HepG2 (cell line): Measurements from ENCODE around the gene RIC3. TPM values are rescaled to one million over a fixed set of nuclear protein-coding genes. Genes with fewer than 3 reads are reported as not detected.

Experiments
- ATAC-seq: fragments of 200-7000 bp; cut with Tn5 transposase; 3 replicates; pipeline ENCODE4 v1.9.1; 2020; ENCODE audit warnings: mild to moderate bottlenecking, moderate library complexity
- BruUV-seq: library from RNA; stranded (reverse); fragments of 400-500 nt; replicated peaks from 2 replicates; lab custom pipeline; 2021; lab: Mats Ljungman, UMichigan
- CTCF ChIA-PET: fragments of 300-600 bp; formaldehyde crosslinking; extraction: SDS; loops from one replicate; lab custom pipeline; 2021; ENCODE audit warnings: low total read pairs, inconsistent platforms, low intra/inter-chr PET ratio; lab: Yijun Ruan, JAX
- POLR2A ChIA-PET: fragments of 350-600 bp; sonication (Branson Sonifier 250); formaldehyde crosslinking; loops from one replicate; lab custom pipeline; 2020; ENCODE audit warnings: antibody characterized with exemption, inconsistent platforms; lab: Yijun Ruan, JAX
- DNase-seq: peaks from one replicate; pipeline ENCODE4 v3.0.0-alpha.2; 2015; ENCODE audit warnings: low spot score
- FAIRE-seq: peaks from 3 replicates; lab custom pipeline; 2011; peaks lifted over from hg19 to GRCh38; lab: Jason Lieb, UNC
- H2AFZ ChIP-seq: one replicate; pipeline ENCODE4 v1.6.1; 2011; ENCODE audit warnings: low read length, inconsistent platforms
- H3K27ac ChIP-seq: fragments of 300-600 bp; 3 replicates; pipeline ENCODE4 v1.8.0; 2011; ENCODE audit warnings: mixed run types, mild to moderate bottlenecking, mixed read lengths, low read length, inconsistent platforms; ENCODE audit not compliant: insufficient read depth; ENCODE audit errors: extremely low read length
- H3K27me3 ChIP-seq, 2 experiments: fragments of 200-600 bp in 1 of 2; 2 replicates in 1 of 2; 3 replicates in 1 of 2; pipeline versions ENCODE4 v1.6.0 to v1.8.0; 2011; ENCODE audit warnings: low read length in 2 of 2, mild to moderate bottlenecking in 2 of 2, moderate library complexity in 2 of 2, inconsistent platforms in 1 of 2; ENCODE audit not compliant: insufficient read depth in 2 of 2, control insufficient read depth in 1 of 2
- H3K36me3 ChIP-seq, 2 experiments: fragments of 200-600 bp in 1 of 2; replicated peaks in 1 of 2; 2 replicates in 1 of 2; 3 replicates in 1 of 2; pipeline versions ENCODE4 v1.5.1 to v1.8.0; 2011; ENCODE audit warnings: low read length in 2 of 2, inconsistent platforms in 1 of 2; ENCODE audit not compliant: insufficient read depth in 2 of 2, control insufficient read depth in 1 of 2
- H3K4me1 ChIP-seq: 2 replicates; pipeline ENCODE4 v1.5.1; 2012; ENCODE audit warnings: low read length, inconsistent platforms; ENCODE audit not compliant: insufficient read depth
- H3K4me2 ChIP-seq: 2 replicates; pipeline ENCODE4 v1.6.0; 2011; ENCODE audit warnings: low read depth, low read length, inconsistent platforms
- H3K4me3 ChIP-seq, 3 experiments: fragments of 200-600 bp in 1 of 3; sonication (generic), shearing (Covaris generic) in 1 of 3; replicated peaks in 1 of 3; 2 replicates each; pipeline ENCODE4 v1.5.1; 2011 to 2016; ENCODE audit warnings: low read length in 3 of 3, inconsistent platforms in 2 of 3, low read depth in 2 of 3, mild to moderate bottlenecking in 2 of 3, control low read depth in 1 of 3, mixed read lengths in 1 of 3; ENCODE audit not compliant: insufficient read depth in 1 of 3
- H3K79me2 ChIP-seq: one replicate; pipeline ENCODE4 v1.6.1; 2011; ENCODE audit warnings: low read length, inconsistent platforms; ENCODE audit not compliant: insufficient read depth
- H3K9ac ChIP-seq: 2 replicates; pipeline ENCODE4 v1.6.0; 2011; ENCODE audit warnings: mild to moderate bottlenecking, low read depth, low read length, inconsistent platforms; ENCODE audit not compliant: insufficient read depth
- H3K9me3 ChIP-seq: 2 replicates; pipeline ENCODE4 v1.5.1; 2012; ENCODE audit warnings: mild to moderate bottlenecking, low read length
- H4K20me1 ChIP-seq: 2 replicates; pipeline ENCODE4 v1.6.0; 2011; ENCODE audit warnings: inconsistent platforms, mild to moderate bottlenecking, low read length, moderate library complexity; ENCODE audit not compliant: insufficient read depth
- ATF5 ChIP-seq: sonication (generic); formaldehyde crosslinking; IDR thresholded peaks from 2 replicates; pipeline ENCODE4 v1.4.0; 2020; ENCODE audit warnings: mild to moderate bottlenecking, low read depth, missing genetic modification reagents
- CEBPZ ChIP-seq: IDR thresholded peaks from 2 replicates; pipeline ENCODE4 v1.6.1; 2012; ENCODE audit warnings: low read length, improper control_type of control experiment
- MEF2D ChIP-seq: sonication (generic); formaldehyde crosslinking; IDR thresholded peaks from 2 replicates; pipeline ENCODE4 v1.5.1; 2020; ENCODE audit warnings: mild to moderate bottlenecking, missing genetic modification reagents
- NFE2 ChIP-seq: sonication (generic); formaldehyde crosslinking; IDR thresholded peaks from 2 replicates; pipeline ENCODE4 v1.4.0; 2020; ENCODE audit warnings: missing genetic modification reagents
- WGBS: methylation state at CpG from one replicate; pipeline ENCODE4 v1.1.6; 2017; ENCODE audit warnings: low lambda C conversion rate; 5-methylcytosine and 5-hydroxymethylcytosine counted together
- in situ Hi-C: cut with HindIII; loops from 2 replicates; pipeline ENCODE4 v1.10.0; 2017; ENCODE audit warnings: low pct_unique_long_range_greater_than_20kb; ENCODE audit not compliant: extremely low pct_ligation_motif_present
- intact Hi-C: fragments of 100-400 bp; cut with micrococcal nuclease; formaldehyde crosslinking; loops from one replicate; pipeline ENCODE4 v1.10.0; 2022; ENCODE audit not compliant: unreplicated experiment
- polyA plus RNA-seq, 8 experiments: library from polyadenylated mRNA; depleted of rRNA in 3 of 8; stranded (reverse) in 7 of 8; unstranded in 1 of 8; fragments of >200 nt; fragmentation: Illumina TruSeq in 4 of 8; extraction: Trizol in 4 of 8; gene quantifications; 2 replicates each; pipeline versions ENCODE4 v1.2.1 to v1.2.3, GENCODE V29; 2011 to 2016; ENCODE audit warnings: low read depth in 4 of 8, missing spikeins in 1 of 8, mixed read lengths in 1 of 8; ENCODE audit not compliant: insufficient read depth in 1 of 8
- total RNA-seq, 5 experiments: library from RNA; depleted of rRNA; stranded (reverse); fragments of >200 nt; fragmentation: Illumina TruSeq; extraction: Trizol; gene quantifications; 2 replicates each; pipeline ENCODE4 v1.2.3, GENCODE V29; 2016; ENCODE audit warnings: low read depth in 1 of 5

The RIC3 gene
- total and polyA plus RNA-seq, 2 of the 13 experiments (the other 11 are each of a cell fraction or from before 2014, with no cell fraction given), result not detected

- BruUV-seq, result no TSS peak
- in situ Hi-C loops (no loop called here), intact Hi-C loops (no loop called here)
- Histone ChIP-seq H3K79me2 (no peaks in the 10 kb centered on the region), H2AFZ (no peak overlapping the region), H3K36me3 (no peaks in the 10 kb centered on the region), H3K9ac (no peak overlapping the region), H3K4me1 (peaks cover 7% of the 10 kb centered on the region; the same call in 1 of the 2 replicates), H3K9me3 (no peaks in the 10 kb centered on the region), H4K20me1 (no peaks in the 10 kb centered on the region; the same call in 1 of the 2 replicates), H3K4me2 (no peak overlapping the region), H3K27ac (no peak overlapping the region), H3K4me3 (no peak overlapping the region), H3K27me3 (peaks cover 0 to under 1% of the 10 kb centered on the region in 2 experiments; a peak in 1 of 5 replicates)
- TF ChIP-seq CEBPZ (no peak), NFE2 (no peak), ATF5 (CRISPR knock-in tag) (no peak), MEF2D (CRISPR knock-in tag) (no peak)
- ChIA-PET CTCF (no interaction called here), POLR2A (no interaction called here)
- DNase-seq, result no peak
- FAIRE-seq, result no peak
- ATAC-seq, result no peak
- WGBS, result 40% methylated on average over 2 of the region's 2 CpGs
Measured at GRCh38 chr11:8075119-8075726, 93.6 kb downstream of the RIC3 start.
